Activated CD8-positive, alpha-beta T cell treated with anti-CD3 and anti-CD28 coated beads, Interleukin-2, amount 10 ng/mL, durations not matched to agents 7 days and 5 days (primary cell): Measurements from ENCODE around the gene MAD1L1. TPM values are rescaled to one million over a fixed set of nuclear protein-coding genes. Genes with fewer than 3 reads are reported as not detected.
A peak's percentile ranks its signal among the peaks of the same experiment; 100 is the strongest.

ENCODE experiments used
- ATAC-seq: fragments of 150-1000 bp; cut with Tn5 transposase; one replicate; pipeline ENCODE4 v1.10.0; 2021; ENCODE audit warnings: moderate library complexity
- CTCF ChIA-PET: fragments of 350-600 bp; sonication (Branson Sonifier 250); formaldehyde crosslinking; loops from one replicate; lab custom pipeline; 2021; ENCODE audit warnings: antibody characterized with exemption; lab: Charles Lee
- POLR2A ChIA-PET: fragments of 350-600 bp; sonication (Branson Sonifier 250); formaldehyde crosslinking; loops from one replicate; lab custom pipeline; 2021; ENCODE audit warnings: antibody characterized with exemption; lab: Charles Lee
- DNase-seq: peaks from one replicate; pipeline ENCODE4 v3.0.0-alpha.2; 2020
- H3K27ac Mint-ChIP-seq: one replicate; pipeline ENCODE4 v1.8.0; 2021; ENCODE audit warnings: mild to moderate bottlenecking, mixed read lengths
- H3K27me3 Mint-ChIP-seq: one replicate; pipeline ENCODE4 v1.8.0; 2021; ENCODE audit warnings: low read depth, mixed read lengths
- H3K36me3 Mint-ChIP-seq: one replicate; pipeline ENCODE4 v1.8.0; 2021; ENCODE audit warnings: low read depth, mixed read lengths
- H3K4me1 Mint-ChIP-seq: one replicate; pipeline ENCODE4 v1.8.0; 2021; ENCODE audit warnings: low read depth, mixed read lengths
- H3K4me3 Mint-ChIP-seq: one replicate; pipeline ENCODE4 v1.8.0; 2021; ENCODE audit warnings: mild to moderate bottlenecking, mixed read lengths
- H3K9me3 Mint-ChIP-seq: one replicate; pipeline ENCODE4 v1.8.0; 2022; ENCODE audit warnings: mixed read lengths; ENCODE audit not compliant: insufficient read depth
- total RNA-seq, 2 experiments: library from RNA; stranded (reverse); gene quantifications; one replicate each; pipeline ENCODE4 v1.2.3, GENCODE V29; 2021

MAD1L1 gene
- total RNA-seq, 2 experiments from 2014 or later = 79.8 to 82.7 TPM

GRCh38 chr7:2131341-2131740 lies 101.4 kb downstream of the MAD1L1 start:
- Mint-ChIP-seq H3K9me3 (no peaks in the 10 kb centered on the region), H3K27me3 (no peaks in the 10 kb centered on the region), H3K27ac (no peak overlapping the region), H3K36me3 (no peaks in the 10 kb centered on the region), H3K4me1 (no peaks in the 10 kb centered on the region), H3K4me3 (no peak overlapping the region)
- DNase-seq (no peak), ATAC-seq (no peak)
- CTCF ChIA-PET = interaction anchor here (1.0 kb wide), 1 partner anchor 12 kb away, joined by 3 read pairs; no protein-coding TSS in a partner anchor
- POLR2A ChIA-PET = no interaction called here

GRCh38 chr7:2130096-2130375 lies 102.7 kb downstream of the MAD1L1 start:
- ChIA-PET CTCF (no interaction called here), POLR2A (interaction anchor here (0.7 kb wide), 1 partner anchor 366 kb away, joined by 3 read pairs; no protein-coding TSS in a partner anchor)
- no peak for ATAC-seq
- no peak for DNase-seq
- Mint-ChIP-seq H3K9me3 (no peaks in the 10 kb centered on the region), H3K27me3 (no peaks in the 10 kb centered on the region), H3K4me1 (no peaks in the 10 kb centered on the region), H3K36me3 (no peaks in the 10 kb centered on the region), H3K27ac (no peak overlapping the region), H3K4me3 (no peak overlapping the region)

DNA sequence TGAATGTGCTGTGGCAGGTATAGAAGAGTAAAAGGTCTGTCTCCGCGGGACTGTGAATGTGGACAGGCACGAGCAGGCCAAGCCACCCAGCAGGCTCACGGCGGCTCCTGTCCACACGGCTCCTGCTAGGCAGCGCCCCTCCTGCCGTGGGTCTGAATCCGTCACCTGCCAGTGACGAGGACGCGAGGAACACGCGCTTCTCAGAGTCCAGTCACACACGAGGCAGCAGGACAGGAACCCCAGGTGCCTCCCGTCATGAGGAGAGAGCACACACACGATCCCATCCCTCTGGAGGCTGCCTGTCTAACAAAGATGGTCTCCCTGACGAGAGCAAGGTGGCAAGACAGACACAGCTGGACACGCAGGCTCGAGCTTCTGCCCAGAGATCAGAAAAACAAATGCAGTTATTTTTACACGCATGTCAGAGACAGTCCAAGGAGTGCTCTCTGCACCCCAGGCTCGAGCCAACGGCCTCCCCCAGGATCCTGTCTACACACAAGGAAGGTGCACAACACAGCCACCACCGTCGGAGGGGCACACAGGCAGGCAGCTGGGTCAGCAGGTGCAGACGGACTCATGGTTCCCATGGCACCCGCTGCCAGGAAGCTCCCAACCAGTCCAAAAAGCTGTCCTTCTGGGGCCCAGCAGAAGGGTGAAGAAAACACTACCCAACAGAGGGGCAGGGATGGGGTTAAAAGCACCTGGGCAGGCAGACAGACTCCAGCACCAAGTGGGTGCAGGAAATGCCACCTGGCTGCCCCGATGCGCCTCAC lies 103.2 kb downstream of the MAD1L1 start:
- CTCF ChIA-PET = no interaction called here
- DNase-seq (no peak), ATAC-seq (no peak)
- Mint-ChIP-seq H3K4me3 (no peak overlapping the region), H3K36me3 (no peaks in the 10 kb centered on the region), H3K27me3 (no peaks in the 10 kb centered on the region), H3K27ac (no peak overlapping the region), H3K9me3 (no peaks in the 10 kb centered on the region), H3K4me1 (no peaks in the 10 kb centered on the region)
- POLR2A ChIA-PET = interaction anchor here (0.7 kb wide), 1 partner anchor 366 kb away, joined by 3 read pairs; no protein-coding TSS in a partner anchor

DNA sequence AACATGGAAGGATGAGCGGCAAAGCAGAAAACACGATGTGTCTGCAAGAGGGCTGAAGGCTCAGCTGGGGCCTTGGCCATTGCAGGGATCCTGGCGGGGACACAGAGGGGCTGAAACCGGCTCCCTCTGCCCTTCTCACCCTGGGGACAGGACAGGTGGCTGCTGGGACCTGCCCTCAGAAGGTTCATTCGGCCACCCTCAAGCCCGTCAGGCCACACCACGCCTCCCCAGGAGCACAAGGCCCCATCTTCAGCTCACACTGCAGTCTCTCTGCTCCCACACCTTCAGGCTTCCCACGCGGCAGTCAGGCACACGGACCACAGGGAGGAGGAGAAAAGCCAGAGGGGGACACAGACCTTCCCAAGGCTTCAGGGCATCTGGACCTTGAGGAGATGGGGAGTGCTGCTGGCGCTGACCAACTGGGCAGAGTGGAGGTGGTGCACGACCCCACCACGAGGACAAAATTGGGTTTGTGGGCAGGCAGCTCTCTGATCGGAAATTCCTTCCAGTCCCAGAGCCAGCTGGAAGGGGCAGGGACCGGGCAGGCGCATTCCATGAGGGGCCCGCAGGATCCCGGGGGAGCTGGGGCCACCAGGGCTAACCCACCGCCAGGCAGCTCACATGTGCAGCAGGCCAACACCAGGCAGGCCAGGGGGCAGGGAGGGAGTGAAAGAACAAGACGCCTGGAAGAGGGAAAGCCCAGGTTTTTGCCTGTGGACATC lies 104.0 kb downstream of the MAD1L1 start:
- H3K4me1 Mint-ChIP-seq = no peaks in the 10 kb centered on the region
- ATAC-seq = no peak
- H3K27ac Mint-ChIP-seq = peak overlapping the region; percentile 45
- H3K4me3 Mint-ChIP-seq = no peak overlapping the region
- H3K27me3 Mint-ChIP-seq = no peaks in the 10 kb centered on the region
- no peak for DNase-seq
- ChIA-PET CTCF (no interaction called here), POLR2A (no interaction called here)
- no peaks in the 10 kb centered on the region for H3K36me3 Mint-ChIP-seq
- H3K9me3 Mint-ChIP-seq = no peaks in the 10 kb centered on the region

GRCh38 chr7:2126621-2127020 lies 106.1 kb downstream of the MAD1L1 start:
- H3K4me3 Mint-ChIP-seq = no peak overlapping the region
- H3K27ac Mint-ChIP-seq = no peak overlapping the region

DNA sequence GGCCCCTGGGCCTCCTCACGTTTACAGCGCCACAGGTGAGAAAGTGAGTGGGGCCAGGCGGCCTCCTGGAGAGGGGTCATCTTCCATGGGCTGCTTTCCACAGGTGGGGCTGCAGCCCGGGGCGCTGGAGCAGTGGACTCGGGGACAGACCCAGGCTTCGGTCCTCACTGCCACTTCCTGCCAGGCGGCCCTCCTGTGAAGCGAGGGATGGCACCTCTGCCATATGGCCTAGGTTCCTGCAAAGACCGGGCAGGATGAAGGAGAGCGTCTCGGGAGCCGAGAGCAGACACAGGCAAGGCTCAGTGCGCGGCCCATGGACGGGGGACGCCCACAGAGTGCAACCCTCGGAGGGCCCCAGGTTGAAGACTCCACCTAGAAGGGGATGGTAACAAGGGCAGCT lies 106.8 kb downstream of the MAD1L1 start:
- ChIA-PET POLR2A (interaction anchor here (0.6 kb wide), 1 partner anchor 27 kb away, joined by 3 read pairs; no protein-coding TSS in a partner anchor), CTCF (interaction anchor here (0.6 to 1.0 kb wide), 2 partner anchors 62 to 222 kb away, joined by 3 read pairs; no protein-coding TSS in a partner anchor)
- Mint-ChIP-seq H3K27ac (no peak overlapping the region), H3K4me3 (no peak overlapping the region), H3K9me3 (no peaks in the 10 kb centered on the region), H3K27me3 (no peaks in the 10 kb centered on the region), H3K36me3 (no peaks in the 10 kb centered on the region), H3K4me1 (no peaks in the 10 kb centered on the region)
- ATAC-seq = no peak
- no peak for DNase-seq

More at GRCh38 chr7:2126621-2127020, 106.1 kb downstream of the MAD1L1 start:
- H3K36me3 Mint-ChIP-seq = no peaks in the 10 kb centered on the region
- ATAC-seq = no peak
- H3K27me3 Mint-ChIP-seq = no peaks in the 10 kb centered on the region
- CTCF ChIA-PET = interaction anchor here (0.6 kb wide), 1 partner anchor 61 kb away, joined by 3 read pairs; no protein-coding TSS in a partner anchor
- no peak for DNase-seq
- no peaks in the 10 kb centered on the region for H3K9me3 Mint-ChIP-seq
- H3K4me1 Mint-ChIP-seq = no peaks in the 10 kb centered on the region
- POLR2A ChIA-PET = interaction anchor here (0.6 to 0.7 kb wide), 2 partner anchors 15 to 28 kb away, joined by 3 read pairs; no protein-coding TSS in a partner anchor

GRCh38 chr7:2124604-2125345 lies 108.0 kb downstream of the MAD1L1 start:
- ChIA-PET POLR2A (interaction anchor here (0.6 kb wide), 1 partner anchor 9 kb away, joined by 3 read pairs; no protein-coding TSS in a partner anchor), CTCF (no interaction called here)
- Mint-ChIP-seq H3K4me1 (peaks cover 10% of the 10 kb centered on the region), H3K4me3 (no peak overlapping the region), H3K9me3 (no peaks in the 10 kb centered on the region), H3K36me3 (no peaks in the 10 kb centered on the region), H3K27ac (no peak overlapping the region), H3K27me3 (no peaks in the 10 kb centered on the region)
- ATAC-seq (no peak), DNase-seq (no peak)

- ATAC-seq (no peak), DNase-seq (no peak)
- H3K9me3 Mint-ChIP-seq = no peaks in the 10 kb centered on the region
- POLR2A ChIA-PET = interaction anchor here (0.6 kb wide), 1 partner anchor 10 kb away, joined by 3 read pairs; no protein-coding TSS in a partner anchor
- no peak overlapping the region for H3K4me3 Mint-ChIP-seq
- CTCF ChIA-PET = no interaction called here
- H3K36me3 Mint-ChIP-seq = no peaks in the 10 kb centered on the region
- no peak overlapping the region for H3K27ac Mint-ChIP-seq
- H3K4me1 Mint-ChIP-seq = peaks cover 15% of the 10 kb centered on the region
- H3K27me3 Mint-ChIP-seq = no peaks in the 10 kb centered on the region
Observed at GRCh38 chr7:2123916-2124315, 108.8 kb downstream of the MAD1L1 start.

GRCh38 chr7:2123360-2123759 lies 109.4 kb downstream of the MAD1L1 start:
- Mint-ChIP-seq H3K4me3 (no peak overlapping the region), H3K4me1 (peaks cover 15% of the 10 kb centered on the region), H3K27ac (no peak overlapping the region), H3K36me3 (no peaks in the 10 kb centered on the region), H3K9me3 (no peaks in the 10 kb centered on the region), H3K27me3 (no peaks in the 10 kb centered on the region)
- ChIA-PET CTCF (no interaction called here), POLR2A (no interaction called here)
- ATAC-seq = no peak
- DNase-seq = no peak

- Mint-ChIP-seq H3K4me3 (no peak overlapping the region), H3K27ac (no peak overlapping the region), H3K27me3 (no peaks in the 10 kb centered on the region), H3K9me3 (no peaks in the 10 kb centered on the region), H3K36me3 (no peaks in the 10 kb centered on the region), H3K4me1 (peaks cover 19% of the 10 kb centered on the region)
- ChIA-PET CTCF (no interaction called here), POLR2A (no interaction called here)
- no peak for DNase-seq
- no peak for ATAC-seq
Observed at GRCh38 chr7:2122651-2123050, 110.1 kb downstream of the MAD1L1 start.

- ATAC-seq (no peak), DNase-seq (no peak)
- H3K27ac Mint-ChIP-seq = peak overlapping the region; percentile 86
- POLR2A ChIA-PET = no interaction called here
- peaks cover 19% of the 10 kb centered on the region for H3K4me1 Mint-ChIP-seq
- CTCF ChIA-PET = no interaction called here
- no peaks in the 10 kb centered on the region for H3K9me3 Mint-ChIP-seq
- no peaks in the 10 kb centered on the region for H3K36me3 Mint-ChIP-seq
- no peaks in the 10 kb centered on the region for H3K27me3 Mint-ChIP-seq
- no peak overlapping the region for H3K4me3 Mint-ChIP-seq
Observed at GRCh38 chr7:2120841-2121830, 111.6 kb downstream of the MAD1L1 start.
